NCI-H82 treated with DMSO at 0.1 percent for 48 hours (cell line): ENCODE results near the gene ARMS2.

ENCODE experiments used
- DNase-seq: peaks from one replicate; lab custom pipeline; 2025; ENCODE audit not compliant: unreplicated experiment; lab: John Stamatoyannopoulos, UW

The ARMS2 gene

DNA sequence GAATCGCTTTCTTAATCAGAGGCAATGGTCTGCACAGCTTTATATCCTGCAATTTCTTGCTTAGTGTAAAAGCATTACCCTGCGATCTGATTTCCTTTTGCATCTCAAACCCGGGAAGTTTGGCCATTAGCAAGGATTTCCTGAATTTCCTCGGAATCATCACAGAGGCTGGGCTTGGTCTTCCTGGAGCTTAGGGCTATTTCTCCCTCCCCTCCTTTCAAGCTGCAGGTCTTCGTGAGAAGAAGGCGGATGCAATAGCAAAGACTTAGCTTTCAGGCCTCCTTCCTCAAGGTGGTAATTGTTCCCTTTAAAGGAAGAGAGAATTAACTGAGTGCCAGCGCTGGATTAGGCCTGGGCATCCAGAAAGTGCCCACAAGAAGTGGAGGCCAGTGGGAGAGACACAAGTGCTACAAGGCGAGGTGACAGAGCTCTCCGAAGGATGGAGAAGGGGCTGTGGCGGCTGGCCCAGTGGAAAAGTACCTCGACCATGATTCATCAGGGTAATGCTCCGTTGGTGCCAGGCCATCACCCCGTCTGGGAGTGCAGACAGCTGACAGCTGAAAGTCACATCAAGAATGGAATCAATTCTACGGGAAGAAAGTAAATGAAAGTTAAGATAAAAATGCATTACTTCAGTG is 4.0 kb upstream of the ARMS2 start:
- DNase-seq: no peak

DNA sequence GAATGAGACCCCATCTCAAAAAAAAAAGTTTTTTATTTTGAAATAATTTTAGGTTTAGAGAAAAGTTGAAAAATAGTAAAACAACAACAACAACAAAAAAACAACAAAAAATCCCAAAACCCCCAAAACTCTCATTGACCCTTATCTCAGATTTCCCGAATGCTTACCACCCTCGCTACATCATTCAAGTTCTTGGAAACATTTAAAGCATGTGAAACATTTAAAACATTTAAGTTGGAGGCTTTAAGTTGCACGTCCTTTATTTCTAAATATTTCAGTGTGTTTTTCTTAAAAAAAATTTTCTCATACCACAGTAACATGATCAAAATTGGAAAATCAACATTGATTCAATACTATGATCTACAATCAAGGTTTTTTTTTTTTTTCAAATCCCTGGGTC is 382 bp upstream of the ARMS2 start:
- no peak for DNase-seq

DNA sequence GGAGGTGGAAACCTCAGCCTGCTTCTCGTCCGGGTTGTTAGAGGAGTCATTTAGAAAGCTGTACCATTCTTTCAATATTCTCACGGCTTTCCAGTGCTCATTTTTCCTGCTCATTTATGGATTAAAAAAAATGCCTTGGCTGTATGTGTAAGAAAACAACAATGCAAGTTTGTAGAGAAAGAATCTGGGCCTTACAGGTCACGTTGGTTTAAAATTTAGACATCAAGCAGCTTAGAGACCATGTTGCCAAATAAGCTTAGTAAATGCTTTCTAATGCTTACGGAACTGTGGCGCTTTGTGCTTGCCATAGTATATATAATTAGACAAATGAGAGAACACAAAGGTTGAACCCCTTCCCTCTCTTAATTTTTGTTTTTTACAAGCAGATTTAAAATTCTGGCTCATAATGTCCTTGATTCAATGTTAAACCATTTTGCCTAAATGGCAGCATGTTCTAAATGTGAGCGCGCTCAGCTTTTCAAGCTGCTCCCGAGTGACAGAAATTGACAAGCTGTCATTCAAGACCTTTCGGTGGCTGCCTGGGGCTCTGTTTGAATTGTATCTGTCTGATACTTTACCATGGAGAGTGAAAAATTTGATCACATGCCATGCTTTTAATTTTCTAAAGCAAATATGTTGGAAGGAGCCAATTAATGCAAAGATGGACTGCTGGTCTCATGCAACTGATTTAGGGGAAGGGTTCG is 1.1 kb downstream of the ARMS2 start:
- DNase-seq: peak; percentile 22

DNA sequence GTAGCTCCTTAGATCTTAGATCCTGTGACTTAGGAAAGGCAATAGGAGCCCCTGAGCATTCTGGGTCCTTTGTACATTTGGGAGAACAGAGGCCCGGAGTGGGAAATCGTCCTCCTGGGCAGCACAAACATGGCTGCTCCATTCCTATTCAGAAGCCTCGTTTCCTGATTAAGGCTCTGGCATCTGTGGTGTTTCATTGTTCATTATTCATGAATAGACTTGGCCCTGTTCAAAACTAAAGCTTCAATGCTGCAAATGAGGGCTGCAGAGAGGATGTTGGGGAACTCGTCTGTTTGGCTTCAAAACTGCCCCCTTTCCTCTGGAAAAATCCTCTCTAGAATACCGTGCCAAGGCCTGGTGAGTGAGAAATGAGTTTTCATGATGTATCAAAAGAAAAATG is 3.5 kb downstream of the ARMS2 start:
- no peak for DNase-seq

DNA sequence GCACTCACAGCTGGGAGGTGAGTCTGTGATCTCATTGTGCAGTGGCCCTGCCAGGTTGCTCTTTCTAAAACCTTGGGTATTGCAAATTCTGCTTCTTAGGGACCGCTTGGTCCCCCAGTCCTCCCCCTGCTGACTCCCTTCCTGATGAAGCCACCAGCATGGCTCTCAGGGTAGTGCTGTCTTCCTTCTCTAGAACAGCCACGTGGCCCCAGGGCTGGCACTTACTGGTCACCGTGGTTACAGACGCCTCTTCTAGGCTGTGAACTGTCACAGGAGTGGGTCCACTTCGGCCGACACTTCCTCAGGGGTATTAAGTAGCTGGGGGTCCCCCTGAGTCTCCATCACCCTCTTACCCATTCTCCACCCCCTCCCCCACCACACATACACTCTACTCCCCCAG is 4.2 kb downstream of the ARMS2 start:
- no peak for DNase-seq

DNA sequence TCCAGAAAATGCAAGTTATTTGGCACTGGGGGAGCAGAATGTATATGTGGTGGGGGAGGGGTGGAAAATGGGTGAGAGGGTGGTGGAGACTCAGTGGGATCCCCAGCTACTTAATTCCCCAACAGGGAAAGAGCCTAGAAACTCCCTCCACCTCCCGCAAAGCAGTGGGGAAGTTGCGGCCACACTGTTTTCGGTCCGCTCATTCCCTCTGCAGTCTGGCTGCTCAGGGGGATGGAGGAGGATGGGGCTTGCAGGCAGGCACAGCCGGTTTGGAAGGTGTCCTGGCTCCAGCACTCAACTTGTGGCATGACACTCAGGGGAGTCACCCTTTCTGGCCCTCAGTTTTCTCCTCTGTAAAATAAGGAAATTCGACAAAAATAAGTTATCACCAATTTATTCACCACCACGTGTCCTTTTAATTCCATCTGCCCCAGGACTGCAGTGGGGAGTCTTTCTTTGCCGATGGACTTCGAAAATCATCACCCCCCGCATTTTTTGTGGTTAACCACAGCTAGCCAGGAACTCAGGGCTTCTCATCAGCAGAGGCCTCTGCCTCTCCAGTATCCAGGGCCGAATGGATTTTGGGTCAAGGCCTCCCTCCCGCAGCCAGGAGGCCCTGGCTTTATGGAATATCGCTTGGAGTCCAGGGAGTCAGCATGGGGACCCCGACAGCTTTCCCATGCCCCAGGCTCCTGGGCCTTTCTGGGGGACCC is 5.3 kb downstream of the ARMS2 start:
- DNase-seq: no peak

DNA sequence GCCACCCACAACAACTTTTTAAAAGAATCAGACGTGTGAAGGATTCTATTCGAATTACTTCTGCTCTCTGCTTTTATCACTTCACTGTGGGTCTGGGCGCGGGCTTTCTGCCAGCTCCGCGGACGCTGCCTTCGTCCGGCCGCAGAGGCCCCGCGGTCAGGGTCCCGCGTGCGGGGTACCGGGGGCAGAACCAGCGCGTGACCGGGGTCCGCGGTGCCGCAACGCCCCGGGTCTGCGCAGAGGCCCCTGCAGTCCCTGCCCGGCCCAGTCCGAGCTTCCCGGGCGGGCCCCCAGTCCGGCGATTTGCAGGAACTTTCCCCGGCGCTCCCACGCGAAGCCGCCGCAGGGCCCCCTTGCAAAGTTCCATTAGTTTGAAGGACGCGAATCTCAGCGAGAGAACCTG is 6.4 kb downstream of the ARMS2 start:
- DNase-seq: no peak

DNA sequence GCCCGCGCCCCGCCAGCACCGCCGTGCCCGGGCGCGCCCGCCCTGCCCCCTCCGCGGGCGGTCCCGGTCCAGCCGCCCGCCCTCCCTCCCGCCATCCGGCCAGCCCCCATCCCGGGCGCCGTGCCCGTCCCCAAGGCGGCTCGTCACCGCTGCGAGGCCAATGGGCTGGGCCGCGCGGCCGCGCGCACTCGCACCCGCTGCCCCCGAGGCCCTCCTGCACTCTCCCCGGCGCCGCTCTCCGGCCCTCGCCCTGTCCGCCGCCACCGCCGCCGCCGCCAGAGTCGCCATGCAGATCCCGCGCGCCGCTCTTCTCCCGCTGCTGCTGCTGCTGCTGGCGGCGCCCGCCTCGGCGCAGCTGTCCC is 6.9 kb downstream of the ARMS2 start, which contains the start of gene HTRA1:
TSS of gene HTRA1 (plus strand) at position 187 of the 362 bp plus-strand sequence. CDS start at position 287, 100 bp downstream.
- DNase-seq: no peak

DNA sequence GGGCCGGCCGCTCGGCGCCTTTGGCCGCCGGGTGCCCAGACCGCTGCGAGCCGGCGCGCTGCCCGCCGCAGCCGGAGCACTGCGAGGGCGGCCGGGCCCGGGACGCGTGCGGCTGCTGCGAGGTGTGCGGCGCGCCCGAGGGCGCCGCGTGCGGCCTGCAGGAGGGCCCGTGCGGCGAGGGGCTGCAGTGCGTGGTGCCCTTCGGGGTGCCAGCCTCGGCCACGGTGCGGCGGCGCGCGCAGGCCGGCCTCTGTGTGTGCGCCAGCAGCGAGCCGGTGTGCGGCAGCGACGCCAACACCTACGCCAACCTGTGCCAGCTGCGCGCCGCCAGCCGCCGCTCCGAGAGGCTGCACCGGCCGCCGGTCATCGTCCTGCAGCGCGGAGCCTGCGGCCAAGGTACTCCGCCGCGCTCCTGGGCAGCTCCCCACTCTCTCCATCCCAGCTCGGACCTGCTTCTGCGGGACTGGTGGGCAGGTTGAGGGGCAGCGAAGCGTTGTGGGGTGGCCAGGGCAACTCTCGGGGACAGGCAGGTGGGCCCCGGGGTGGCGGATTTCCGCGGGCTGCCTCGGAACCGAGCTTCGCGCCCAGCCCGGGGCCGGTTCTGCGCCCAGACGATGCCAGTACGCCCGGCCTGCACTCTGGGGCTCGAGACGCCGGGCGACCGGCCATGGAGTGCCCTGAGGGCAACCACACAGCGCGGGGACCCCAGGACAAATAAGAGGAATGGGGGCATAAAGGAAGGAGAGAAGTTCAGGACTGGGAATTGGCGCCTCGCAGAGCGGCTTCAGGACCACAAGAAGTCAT is 7.5 kb downstream of the ARMS2 start:
- no peak for DNase-seq

DNA sequence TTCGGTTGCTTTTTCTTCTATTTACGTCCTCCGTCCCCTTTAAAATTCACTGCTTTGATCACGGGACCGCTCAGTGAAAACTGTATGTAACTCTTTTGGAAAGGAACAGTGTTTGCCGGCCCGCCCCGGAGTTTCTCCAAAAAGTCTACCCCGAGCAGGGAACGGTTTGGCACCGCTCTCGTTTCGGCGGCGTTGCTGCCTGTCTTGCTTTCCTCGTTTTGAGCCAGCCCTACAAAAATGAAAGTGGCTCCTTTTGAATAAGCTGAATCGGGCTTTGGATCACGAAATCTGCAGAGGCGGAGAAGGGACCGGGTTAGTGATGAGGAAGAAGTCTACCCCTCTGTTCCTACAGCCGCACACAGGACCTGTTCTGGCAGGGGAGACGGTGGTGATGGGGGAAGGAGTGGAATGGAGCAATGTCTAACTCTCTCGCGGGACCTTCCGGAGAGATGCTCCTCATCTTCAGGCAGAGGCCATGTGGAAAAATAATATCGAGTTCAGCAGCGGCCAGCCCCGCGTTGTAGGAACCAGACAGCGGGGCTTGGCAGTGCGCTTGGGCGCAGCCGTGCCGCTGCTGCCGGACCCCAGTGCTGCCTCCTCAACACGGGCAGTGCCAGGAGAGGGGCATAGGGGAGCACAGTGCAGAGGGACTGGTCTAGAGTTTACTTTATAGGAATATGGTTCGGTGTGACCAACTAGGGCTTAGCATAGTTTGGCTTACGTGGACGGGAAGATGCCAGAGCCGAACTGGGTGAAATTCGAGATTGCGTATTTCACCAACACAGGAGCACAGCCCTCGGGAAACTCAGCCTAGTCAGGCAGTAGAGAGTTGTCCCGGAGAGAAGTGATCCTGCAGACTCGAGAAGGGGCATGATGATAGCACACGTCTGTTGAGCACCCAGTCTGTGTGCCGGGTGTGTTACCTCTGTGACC is 8.3 kb downstream of the ARMS2 start:
- no peak for DNase-seq

DNA sequence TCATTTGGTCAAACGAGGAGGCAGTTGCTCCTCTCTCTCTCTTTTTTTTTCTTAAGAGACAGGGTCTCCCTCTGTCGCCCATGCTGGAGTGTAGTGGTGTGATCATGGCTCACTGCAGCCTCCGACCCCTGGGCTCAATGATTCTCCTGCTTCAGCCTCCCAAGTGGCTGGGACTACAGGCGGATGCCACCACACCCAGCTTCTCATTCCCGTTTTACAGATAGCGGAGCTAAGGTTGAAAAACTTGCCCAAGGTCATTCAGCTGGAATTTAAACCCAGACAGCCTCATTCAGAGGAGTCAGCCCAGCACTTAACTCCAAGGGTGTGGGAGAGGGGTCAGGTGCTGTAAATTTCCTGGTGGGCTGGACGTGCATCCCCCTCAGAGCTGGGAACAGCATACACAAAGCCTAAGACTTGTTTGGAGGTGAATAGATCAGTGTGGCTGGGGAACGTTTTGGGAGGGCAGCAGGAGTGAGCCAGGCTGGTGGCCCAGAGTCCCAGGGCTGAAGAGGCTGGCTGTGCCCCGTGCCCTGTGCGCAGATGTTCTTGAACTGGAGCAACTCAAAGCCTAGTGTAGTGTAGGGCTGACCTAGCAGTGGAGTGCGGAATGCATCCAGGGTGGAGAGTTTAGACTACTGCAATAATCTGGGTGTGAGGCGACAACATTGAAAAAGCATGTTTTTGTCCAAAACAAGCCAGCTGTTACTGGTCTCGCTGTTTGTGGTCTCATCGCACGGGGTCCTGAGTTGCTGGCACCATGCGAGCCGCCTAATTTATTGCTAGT is 9.2 kb downstream of the ARMS2 start:
- no peak for DNase-seq

DNA sequence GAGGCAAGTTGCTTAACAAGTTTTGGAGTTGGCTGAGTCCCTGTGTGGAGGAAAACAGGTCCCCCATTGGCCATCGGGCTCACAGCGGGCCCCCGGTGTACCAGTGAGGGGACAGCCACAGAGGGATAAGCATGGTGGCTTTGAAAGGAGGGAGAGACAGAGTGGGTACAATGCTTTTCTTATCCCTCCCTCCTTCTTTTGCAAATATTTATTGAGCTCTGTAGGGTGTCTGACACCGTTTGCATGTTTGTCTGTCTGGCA is 9.7 kb downstream of the ARMS2 start:
- no peak for DNase-seq

DNA sequence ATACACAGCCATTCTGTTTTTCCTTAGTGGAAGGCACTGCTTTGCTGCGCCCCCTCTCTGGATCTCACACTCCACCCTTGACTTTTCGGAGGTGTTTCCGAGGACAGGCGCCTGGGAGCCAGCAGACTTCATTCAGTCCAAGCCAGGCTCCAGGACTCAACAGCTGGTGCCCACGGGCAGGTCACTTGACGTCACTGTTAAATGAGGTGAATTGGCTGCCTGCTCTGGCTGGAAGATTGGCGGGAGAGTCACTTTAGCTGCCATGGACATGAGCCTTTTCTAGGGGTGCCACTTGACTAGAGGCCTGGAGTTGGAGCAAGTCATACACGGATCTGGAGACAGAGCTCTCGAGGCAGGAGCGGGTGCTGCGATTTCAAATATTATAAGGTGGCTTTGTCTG is 10.1 kb downstream of the ARMS2 start:
- DNase-seq: no peak

DNA sequence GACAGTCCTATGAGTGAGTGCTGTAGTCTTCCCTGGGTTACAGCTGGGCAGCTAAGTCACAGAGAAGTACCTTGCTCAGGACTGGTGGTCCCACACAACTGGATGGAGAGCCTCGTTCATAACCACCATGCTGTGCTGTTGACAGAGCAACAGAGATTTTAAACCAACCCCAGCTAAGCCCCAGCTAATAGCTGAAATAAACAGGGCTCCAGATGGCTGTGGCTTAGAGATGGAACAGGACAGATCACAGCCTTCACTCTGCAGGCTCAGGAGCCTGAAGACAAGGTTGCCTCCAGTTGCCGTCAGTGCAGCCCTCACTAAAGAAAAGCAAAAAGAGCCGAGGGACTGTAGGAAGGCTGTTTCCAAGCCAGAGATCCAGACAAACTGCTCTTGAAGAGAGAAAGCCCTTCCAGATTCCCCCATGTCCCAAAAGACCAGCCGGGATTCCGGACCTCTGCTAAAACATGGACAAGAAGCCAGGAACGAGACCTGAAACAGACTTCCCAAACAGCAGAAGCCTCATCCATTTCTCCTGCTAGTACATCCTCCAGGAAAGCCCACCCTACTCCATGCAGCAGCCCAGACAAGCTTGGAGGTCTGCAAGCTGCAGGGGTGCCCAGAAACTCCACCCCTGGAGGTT is 11.1 kb downstream of the ARMS2 start:
- DNase-seq: peak; percentile 80

DNA sequence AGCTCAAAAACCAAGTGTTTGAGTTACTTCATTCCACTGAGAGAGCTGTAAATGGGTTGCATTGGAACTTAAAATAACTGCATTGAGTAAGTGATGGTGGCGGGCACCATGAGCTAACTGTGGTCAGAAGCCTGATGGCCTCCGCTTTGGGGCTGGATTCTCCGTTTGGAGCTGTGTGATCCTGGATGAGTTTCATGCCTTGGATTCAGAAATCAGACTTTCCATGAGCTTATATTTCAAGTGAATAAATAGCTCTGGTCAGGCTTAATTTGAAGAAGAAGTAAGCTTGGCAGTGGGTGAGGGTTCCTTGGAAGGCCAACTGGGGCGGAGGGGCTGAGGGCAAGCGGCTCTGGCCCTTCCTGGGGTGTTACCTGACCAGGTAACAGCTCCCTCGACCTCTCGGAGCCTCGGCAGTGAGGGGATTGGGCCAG is 12.5 kb downstream of the ARMS2 start:
- no peak for DNase-seq

DNA sequence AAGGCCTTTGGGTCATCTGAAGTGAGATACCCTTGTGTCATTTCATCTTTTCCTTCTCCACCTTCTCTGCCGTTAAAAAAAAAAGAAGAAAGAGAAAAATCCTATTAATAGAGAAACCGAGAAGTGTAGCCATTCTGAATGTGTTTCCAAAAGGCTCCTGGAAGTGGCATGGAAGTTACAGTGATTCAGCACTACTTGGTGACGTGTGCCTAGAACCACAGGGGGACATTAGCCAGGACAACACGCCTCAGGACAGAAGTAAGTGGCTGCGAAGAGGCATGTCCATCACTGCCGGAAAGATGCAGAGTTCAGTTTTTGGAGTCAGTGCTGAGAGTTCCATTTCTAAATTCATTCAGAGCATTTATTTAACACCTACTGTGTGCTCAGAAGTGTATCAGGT is 13.2 kb downstream of the ARMS2 start:
- DNase-seq: no peak

DNA sequence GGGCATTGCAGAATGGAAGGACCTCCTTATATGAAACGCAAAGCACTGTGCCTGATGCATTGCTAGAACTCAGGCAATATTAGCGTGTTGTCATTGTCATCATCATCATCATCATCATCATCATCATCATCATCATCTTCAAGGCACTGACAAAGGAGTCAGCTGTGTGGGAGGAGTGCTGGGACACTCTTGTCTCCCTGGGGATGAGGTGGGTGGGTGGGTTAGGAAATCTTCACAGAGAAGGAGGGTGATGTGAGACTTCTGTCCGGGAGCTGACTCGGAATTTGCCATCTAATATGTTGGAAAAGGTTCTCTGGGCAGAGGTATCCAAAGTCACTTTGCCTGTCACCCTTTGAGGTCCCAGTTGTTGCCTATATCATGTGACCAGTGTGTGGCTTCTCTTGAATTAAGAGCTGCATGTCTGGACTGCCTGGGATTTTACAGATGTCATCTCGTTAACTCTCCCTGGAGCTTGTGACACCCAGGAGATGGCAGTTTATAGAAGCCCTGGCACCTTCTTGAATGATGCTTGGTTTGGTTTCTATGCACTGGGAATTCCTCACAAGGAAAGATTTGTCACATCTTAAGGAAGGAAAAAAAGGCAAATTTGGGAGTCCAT is 14.0 kb downstream of the ARMS2 start:
- no peak for DNase-seq

DNA sequence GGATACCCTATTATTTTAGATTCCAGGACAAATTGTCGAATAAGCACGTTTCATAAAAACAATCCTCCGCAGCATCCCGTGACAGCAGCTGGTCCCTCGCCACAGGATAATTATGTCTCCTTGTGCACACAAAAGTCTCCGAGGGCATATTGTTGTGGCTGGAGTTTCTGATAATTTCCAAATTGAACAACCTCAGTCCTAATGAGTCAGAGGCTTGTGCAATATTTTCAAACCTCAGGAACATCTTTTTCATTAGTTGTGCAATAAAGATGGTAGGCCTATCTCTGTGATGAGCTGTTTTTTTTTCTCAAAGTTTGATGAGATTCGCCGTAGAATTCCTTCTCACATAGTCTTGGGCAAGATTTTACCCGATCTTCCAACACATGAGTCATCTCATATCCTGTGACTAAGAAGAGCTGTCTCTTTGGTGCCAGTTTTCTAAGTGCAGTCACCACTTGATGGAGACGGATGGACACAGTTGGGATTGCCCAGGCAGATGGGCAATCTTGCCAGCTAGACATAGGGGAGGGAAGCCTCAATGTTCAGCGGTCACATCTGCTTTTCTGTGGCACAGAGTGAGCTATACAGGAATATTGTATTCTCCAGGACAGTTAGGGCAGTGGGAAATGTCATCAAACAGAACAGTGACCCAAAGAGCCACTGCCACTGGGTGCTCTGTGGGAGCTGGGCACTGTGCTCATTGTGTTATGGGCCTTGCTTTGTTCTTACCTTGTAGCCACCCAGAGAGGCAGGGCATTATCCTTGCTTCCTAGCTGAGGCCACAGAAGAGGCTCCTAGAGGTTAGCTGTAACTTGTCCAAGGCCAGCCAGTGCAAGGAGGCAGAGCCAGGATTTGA is 14.7 kb downstream of the ARMS2 start:
- DNase-seq: no peak
